H9 (cell line): Measurements from ENCODE around the gene ACSM5. TPM values are rescaled to one million over a fixed set of nuclear protein-coding genes. Genes with fewer than 3 reads are reported as not detected.

Experiments used
- DNase-seq: peaks from one replicate; pipeline ENCODE4 v3.0.0-alpha.2; 2017
- H2AFZ ChIP-seq: one replicate; pipeline ENCODE4 v1.6.1; 2013; ENCODE audit warnings: mild to moderate bottlenecking, low read length, control low read depth, moderate library complexity
- H2AK5ac ChIP-seq: 2 replicates; pipeline ENCODE4 v1.6.1; 2013; ENCODE audit warnings: low read length, control low read depth, mixed read lengths; ENCODE audit not compliant: insufficient read length
- H2BK120ac ChIP-seq: one replicate; pipeline ENCODE4 v1.6.1; 2013; ENCODE audit warnings: low read depth, mild to moderate bottlenecking, low read length, control low read depth, inconsistent platforms; ENCODE audit not compliant: poor library complexity, severe bottlenecking
- H2BK12ac ChIP-seq: 2 replicates; pipeline ENCODE4 v1.6.1; 2013; ENCODE audit warnings: low read length, control low read depth, mixed read lengths, low read depth; ENCODE audit not compliant: insufficient read length
- H2BK15ac ChIP-seq: 2 replicates; pipeline ENCODE4 v1.6.1; 2013; ENCODE audit warnings: low read depth, low read length, control low read depth
- H2BK20ac ChIP-seq: one replicate; pipeline ENCODE4 v1.6.1; 2013; ENCODE audit warnings: low read depth, mild to moderate bottlenecking, low read length, control low read depth, inconsistent platforms; ENCODE audit not compliant: poor library complexity, severe bottlenecking
- H2BK5ac ChIP-seq: 2 replicates; pipeline ENCODE4 v1.6.1; 2013; ENCODE audit warnings: low read length, control low read depth, mixed read lengths; ENCODE audit not compliant: insufficient read length
- H3K14ac ChIP-seq: 2 replicates; pipeline ENCODE4 v1.6.1; 2013; ENCODE audit warnings: low read length, control low read depth; ENCODE audit not compliant: insufficient read depth
- H3K18ac ChIP-seq: 2 replicates; pipeline ENCODE4 v1.6.1; 2013; ENCODE audit warnings: low read depth, mild to moderate bottlenecking, mixed read lengths, low read length, control low read depth; ENCODE audit not compliant: insufficient read length
- H3K23ac ChIP-seq: 2 replicates; pipeline ENCODE4 v1.6.1; 2013; ENCODE audit warnings: low read length, control low read depth, mixed read lengths, low read depth; ENCODE audit not compliant: insufficient read length
- H3K23me2 ChIP-seq: 2 replicates; pipeline ENCODE4 v1.6.1; 2013; ENCODE audit warnings: low read depth, mild to moderate bottlenecking, mixed read lengths, low read length, control low read depth; ENCODE audit not compliant: insufficient read length, poor library complexity, severe bottlenecking
- H3K27ac ChIP-seq: 2 replicates; pipeline ENCODE4 v1.5.1; 2013; ENCODE audit warnings: low read length, control low read depth, mixed read lengths, low read depth; ENCODE audit not compliant: insufficient read length
- H3K27me3 ChIP-seq: 2 replicates; pipeline ENCODE4 v1.6.1; 2013; ENCODE audit warnings: low read length, control low read depth, inconsistent platforms; ENCODE audit not compliant: insufficient read depth
- H3K4ac ChIP-seq: 2 replicates; pipeline ENCODE4 v1.6.1; 2013; ENCODE audit warnings: low read depth, mild to moderate bottlenecking, control low read depth, inconsistent platforms, low read length, moderate library complexity
- H3K4me1 ChIP-seq: 2 replicates; pipeline ENCODE4 v1.6.1; 2013; ENCODE audit warnings: low read length, control low read depth, inconsistent platforms; ENCODE audit not compliant: insufficient read depth
- H3K4me2 ChIP-seq: 2 replicates; pipeline ENCODE4 v1.6.1; 2013; ENCODE audit warnings: low read length, control low read depth, mixed read lengths; ENCODE audit not compliant: insufficient read length, insufficient read depth
- H3K56ac ChIP-seq: 2 replicates; pipeline ENCODE4 v1.6.1; 2013; ENCODE audit warnings: low read depth, mild to moderate bottlenecking, mixed read lengths, low read length, control low read depth; ENCODE audit not compliant: insufficient read length
- H3K79me1 ChIP-seq: 2 replicates; pipeline ENCODE4 v1.6.1; 2013; ENCODE audit warnings: low read depth, mild to moderate bottlenecking, moderate library complexity, low read length, control low read depth, inconsistent platforms; ENCODE audit not compliant: insufficient read depth, poor library complexity, severe bottlenecking
- H3K79me2 ChIP-seq: 2 replicates; pipeline ENCODE4 v1.6.1; 2013; ENCODE audit warnings: low read length, control low read depth, inconsistent platforms; ENCODE audit not compliant: insufficient read depth
- H3K9ac ChIP-seq: 2 replicates; pipeline ENCODE4 v1.6.1; 2013; ENCODE audit warnings: low read length, control low read depth, mixed read lengths; ENCODE audit not compliant: insufficient read length; ENCODE audit errors: extremely low read depth
- H3K9me3 ChIP-seq: one replicate; pipeline ENCODE4 v1.6.1; 2013; ENCODE audit warnings: low read depth, low read length, inconsistent platforms; ENCODE audit not compliant: control insufficient read depth
- H3T11ph ChIP-seq: one replicate; pipeline ENCODE4 v1.6.1; 2013; ENCODE audit warnings: mild to moderate bottlenecking, low read length, control low read depth, inconsistent platforms
- H4K20me1 ChIP-seq: one replicate; pipeline ENCODE4 v1.6.1; 2013; ENCODE audit not compliant: control insufficient read depth, insufficient read length, insufficient read depth
- H4K5ac ChIP-seq: 2 replicates; pipeline ENCODE4 v1.6.1; 2013; ENCODE audit warnings: low read depth, mild to moderate bottlenecking, mixed read lengths, low read length, control low read depth; ENCODE audit not compliant: insufficient read length
- H4K8ac ChIP-seq: replicated peaks from 2 replicates; pipeline ENCODE4 v1.6.1; 2013; ENCODE audit warnings: low read length, control low read depth, mixed read lengths, low read depth; ENCODE audit not compliant: insufficient read length
- H4K91ac ChIP-seq: 2 replicates; pipeline ENCODE4 v1.6.1; 2013; ENCODE audit warnings: low read depth, mild to moderate bottlenecking, moderate library complexity, mixed read lengths, low read length, control low read depth; ENCODE audit not compliant: insufficient read length
- H3K27ac Mint-ChIP-seq, 3 experiments: 2 replicates in 2 of 3; 3 replicates in 1 of 3; pipeline ENCODE4 v1.8.0; 2020 to 2021; ENCODE audit warnings: mixed read lengths in 3 of 3, mild to moderate bottlenecking in 1 of 3, moderate library complexity in 1 of 3
- H3K27me3 Mint-ChIP-seq: 2 replicates; pipeline ENCODE4 v1.8.0; 2021; ENCODE audit warnings: low read depth, mild to moderate bottlenecking, moderate library complexity, mixed read lengths
- H3K36me3 Mint-ChIP-seq, 3 experiments: 2 replicates in 2 of 3; 3 replicates in 1 of 3; pipeline ENCODE4 v1.8.0; 2020 to 2021; ENCODE audit warnings: low read depth in 3 of 3, mixed read lengths in 3 of 3; ENCODE audit not compliant: insufficient read depth in 1 of 3
- H3K4me1 Mint-ChIP-seq, 2 experiments: 2 replicates each; pipeline ENCODE4 v1.8.0; 2020; ENCODE audit warnings: mixed read lengths in 2 of 2
- H3K4me3 Mint-ChIP-seq, 2 experiments: 2 replicates in 1 of 2; 3 replicates in 1 of 2; pipeline ENCODE4 v1.8.0; 2020 to 2021; ENCODE audit warnings: mild to moderate bottlenecking in 2 of 2, mixed read lengths in 2 of 2, moderate library complexity in 1 of 2
- H3K9me3 Mint-ChIP-seq, 2 experiments: 2 replicates in 1 of 2; 3 replicates in 1 of 2; pipeline ENCODE4 v1.8.0; 2020; ENCODE audit warnings: mild to moderate bottlenecking in 2 of 2, mixed read lengths in 2 of 2, moderate library complexity in 1 of 2
- CTCF ChIP-seq: fragments of 200-600 bp; sonication (generic); conservative IDR thresholded peaks from 3 replicates; pipeline ENCODE4 v1.8.0; 2021; ENCODE audit warnings: antibody characterized with exemption, mild to moderate bottlenecking
- WGBS: extraction: QIAGEN DNeasy Blood & Tissue Kit; methylation state at CpG from one replicate; pipeline ENCODE4 v1.1.7; 2013; ENCODE audit warnings: missing lambda C conversion rate, low lambda C conversion rate, mixed read lengths; ENCODE audit not compliant: insufficient read length; ENCODE audit errors: extremely low coverage; 5-methylcytosine and 5-hydroxymethylcytosine counted together
- total RNA-seq: library from RNA; stranded (reverse); gene quantifications from 2 replicates; pipeline ENCODE4 v1.2.1, GENCODE V29; 2021

The ACSM5 gene
- total RNA-seq, 1 experiment from 2014 or later = not detected

- no peak overlapping the region for H2BK120ac ChIP-seq
- Mint-ChIP-seq H3K27ac (no peak overlapping the region), H3K36me3 (no peaks in the 10 kb centered on the region; a peak in 1 of 7 replicates), H3K9me3 (peaks cover 0 to 9% of the 10 kb centered on the region in 2 experiments; a peak in 2 of 5 replicates), H3K27me3 (no peaks in the 10 kb centered on the region), H3K4me3 (no peak overlapping the region), H3K4me1 (peaks cover 2 to 6% of the 10 kb centered on the region in 2 experiments; a peak in 3 of 4 replicates)
- no peak for TF ChIP-seq CTCF
- H2BK15ac ChIP-seq = no peak overlapping the region
- WGBS = no CpG with 5 or more reads among the region's 6 CpGs
- no peaks in the 10 kb centered on the region for H3K9me3 ChIP-seq
- no peak overlapping the region for H2BK12ac ChIP-seq
- H3K4me2 ChIP-seq = no peak overlapping the region
- no peak overlapping the region for H4K5ac ChIP-seq
- H3K4me1 ChIP-seq = no peaks in the 10 kb centered on the region
- no peak overlapping the region for H3K4ac ChIP-seq
- no peak overlapping the region for H4K8ac ChIP-seq
- no peak overlapping the region for H3K56ac ChIP-seq
- H3K79me1 ChIP-seq = no peaks in the 10 kb centered on the region
- H2BK20ac ChIP-seq = no peak overlapping the region
- H3K79me2 ChIP-seq = no peaks in the 10 kb centered on the region
- H3K9ac ChIP-seq = no peak overlapping the region
- no peak overlapping the region for H4K91ac ChIP-seq
- H3K23ac ChIP-seq = no peak overlapping the region
- no peaks in the 10 kb centered on the region for H4K20me1 ChIP-seq
- DNase-seq = no peak
- no peak overlapping the region for H3T11ph ChIP-seq
- no peaks in the 10 kb centered on the region for H3K27me3 ChIP-seq
- H2AFZ ChIP-seq = no peak overlapping the region
- H2AK5ac ChIP-seq = no peak overlapping the region
- H3K27ac ChIP-seq = no peak overlapping the region
- no peak overlapping the region for H3K18ac ChIP-seq
- no peak overlapping the region for H2BK5ac ChIP-seq
- H3K23me2 ChIP-seq = no peaks in the 10 kb centered on the region
- H3K14ac ChIP-seq = no peak overlapping the region
Measured at GRCh38 chr16:20410121-20410723, 888 bp downstream of the ACSM5 start.
